Endothelial cell (in vitro differentiated cells): ENCODE measurements around the gene LIG1. TPM values are rescaled to one million over a fixed set of nuclear protein-coding genes. Genes with fewer than 3 reads are reported as not detected.

Experiments used
- DNase-seq: peaks from one replicate; pipeline ENCODE4 v3.0.0; 2021; ENCODE audit warnings: low spot score
- H3K27ac Mint-ChIP-seq: one replicate; pipeline ENCODE4 v1.8.0; 2021; ENCODE audit warnings: mixed read lengths, inconsistent platforms; ENCODE audit not compliant: unreplicated experiment
- H3K27me3 Mint-ChIP-seq: one replicate; pipeline ENCODE4 v1.8.0; 2021; ENCODE audit warnings: mild to moderate bottlenecking, moderate library complexity, mixed read lengths, inconsistent platforms; ENCODE audit not compliant: unreplicated experiment
- H3K36me3 Mint-ChIP-seq: one replicate; pipeline ENCODE4 v1.8.0; 2021; ENCODE audit warnings: mild to moderate bottlenecking, low read depth, mixed read lengths, inconsistent platforms; ENCODE audit not compliant: unreplicated experiment
- H3K4me1 Mint-ChIP-seq: one replicate; pipeline ENCODE4 v1.8.0; 2021; ENCODE audit warnings: mild to moderate bottlenecking, mixed read lengths, inconsistent platforms; ENCODE audit not compliant: unreplicated experiment
- H3K4me3 Mint-ChIP-seq: one replicate; pipeline ENCODE4 v1.8.0; 2021; ENCODE audit warnings: mild to moderate bottlenecking, mixed read lengths, inconsistent platforms; ENCODE audit not compliant: unreplicated experiment
- H3K9me3 Mint-ChIP-seq: one replicate; pipeline ENCODE4 v1.8.0; 2021; ENCODE audit warnings: mixed read lengths, inconsistent platforms; ENCODE audit not compliant: unreplicated experiment
- total RNA-seq: library from RNA; stranded (reverse); fragmentation: NEBNext Ultra II Directional; extraction: Animal tissue kit (Norgen Biotek cat#: 25700); gene quantifications from one replicate; pipeline ENCODE4 v1.2.1, GENCODE V29; 2021; ENCODE audit not compliant: unreplicated experiment
- TF ChIP-seq, protein P1 (sequence below): fragments of 200-600 bp; sonication (generic); IDR thresholded peaks from one replicate; pipeline ENCODE4 v1.5.0; 2021; ENCODE audit warnings: antibody characterized with exemption; ENCODE audit not compliant: unreplicated experiment

LIG1 gene
- total RNA-seq, 1 donor from 2014 or later = 51.5 TPM

DNA sequence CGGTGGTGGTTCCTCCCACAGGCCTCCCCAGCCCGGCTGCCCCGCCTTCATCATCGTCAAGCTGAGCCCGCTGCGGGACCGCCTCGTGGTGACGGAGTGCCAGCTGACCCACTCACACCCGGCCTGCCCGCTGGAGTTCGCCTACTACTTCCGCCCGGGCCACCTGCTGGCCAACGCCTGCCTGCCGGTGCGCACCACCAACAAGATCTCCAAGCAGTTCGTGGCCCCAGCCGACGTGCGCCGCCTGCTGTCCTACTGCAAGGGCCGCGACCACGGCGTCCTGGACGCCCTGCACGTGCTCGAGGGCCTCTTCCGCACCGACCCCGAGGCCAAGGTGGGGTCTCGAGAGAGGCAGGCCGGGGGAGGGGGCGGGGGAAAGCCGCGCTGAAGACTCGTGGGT lies 12.3 kb upstream of the LIG1 start:
- Mint-ChIP-seq H3K36me3 (peaks cover 37% of the 10 kb centered on the region), H3K4me1 (no peaks in the 10 kb centered on the region), H3K27me3 (peaks cover 7% of the 10 kb centered on the region), H3K4me3 (no peak overlapping the region), H3K9me3 (peaks cover 10% of the 10 kb centered on the region), H3K27ac (no peak overlapping the region)
- no peak for DNase-seq
- TF ChIP-seq, protein P1, sequence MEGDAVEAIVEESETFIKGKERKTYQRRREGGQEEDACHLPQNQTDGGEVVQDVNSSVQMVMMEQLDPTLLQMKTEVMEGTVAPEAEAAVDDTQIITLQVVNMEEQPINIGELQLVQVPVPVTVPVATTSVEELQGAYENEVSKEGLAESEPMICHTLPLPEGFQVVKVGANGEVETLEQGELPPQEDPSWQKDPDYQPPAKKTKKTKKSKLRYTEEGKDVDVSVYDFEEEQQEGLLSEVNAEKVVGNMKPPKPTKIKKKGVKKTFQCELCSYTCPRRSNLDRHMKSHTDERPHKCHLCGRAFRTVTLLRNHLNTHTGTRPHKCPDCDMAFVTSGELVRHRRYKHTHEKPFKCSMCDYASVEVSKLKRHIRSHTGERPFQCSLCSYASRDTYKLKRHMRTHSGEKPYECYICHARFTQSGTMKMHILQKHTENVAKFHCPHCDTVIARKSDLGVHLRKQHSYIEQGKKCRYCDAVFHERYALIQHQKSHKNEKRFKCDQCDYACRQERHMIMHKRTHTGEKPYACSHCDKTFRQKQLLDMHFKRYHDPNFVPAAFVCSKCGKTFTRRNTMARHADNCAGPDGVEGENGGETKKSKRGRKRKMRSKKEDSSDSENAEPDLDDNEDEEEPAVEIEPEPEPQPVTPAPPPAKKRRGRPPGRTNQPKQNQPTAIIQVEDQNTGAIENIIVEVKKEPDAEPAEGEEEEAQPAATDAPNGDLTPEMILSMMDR = no peak

DNA sequence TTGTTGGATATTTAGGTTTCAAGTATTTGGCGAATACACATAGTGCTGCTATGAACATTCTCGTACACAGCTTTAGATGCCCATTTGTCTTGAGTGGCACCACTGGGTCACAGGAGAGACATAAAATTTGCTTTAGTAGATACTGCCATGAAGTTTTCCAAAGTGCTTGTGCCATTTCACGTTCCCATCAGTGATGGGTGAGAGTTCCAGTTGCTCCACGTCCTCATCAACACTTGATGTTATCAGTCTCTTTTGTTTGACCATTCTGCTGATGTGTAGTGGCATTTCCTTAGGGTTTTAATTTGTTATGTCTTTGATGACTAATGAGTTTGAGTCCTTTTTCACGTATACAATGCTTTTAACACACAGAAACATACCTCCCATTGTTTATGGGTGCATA lies 11.4 kb upstream of the LIG1 start:
- H3K4me1 Mint-ChIP-seq = no peaks in the 10 kb centered on the region
- H3K4me3 Mint-ChIP-seq = peak overlapping the region; percentile 11
- H3K9me3 Mint-ChIP-seq = peaks cover 10% of the 10 kb centered on the region
- no peak for DNase-seq
- H3K27ac Mint-ChIP-seq = no peak overlapping the region
- H3K36me3 Mint-ChIP-seq = peaks cover 37% of the 10 kb centered on the region
- H3K27me3 Mint-ChIP-seq = peaks cover 7% of the 10 kb centered on the region
- TF ChIP-seq, protein P1 = no peak

DNA sequence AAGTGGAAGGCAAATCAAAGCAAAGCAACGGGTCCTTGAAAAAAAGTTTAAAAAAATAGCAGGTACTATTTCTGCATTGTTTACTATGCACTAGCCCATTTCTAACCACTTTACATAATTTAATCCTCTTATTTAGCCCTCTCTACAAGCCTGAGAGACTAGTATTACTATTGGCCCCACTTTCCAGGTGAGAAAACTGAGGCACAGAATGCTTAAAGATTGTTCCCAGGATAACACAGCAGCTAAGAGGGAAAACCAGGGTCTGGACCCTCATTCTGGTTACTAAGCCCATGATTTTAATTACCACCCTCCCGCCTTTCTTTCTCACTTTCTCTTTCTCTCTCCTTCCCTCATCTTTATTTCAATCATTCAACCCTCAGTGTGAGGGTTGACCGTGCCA lies 6.1 kb upstream of the LIG1 start:
- no peak for DNase-seq
- H3K27ac Mint-ChIP-seq = no peak overlapping the region
- H3K9me3 Mint-ChIP-seq = peaks cover 4% of the 10 kb centered on the region
- H3K36me3 Mint-ChIP-seq = peaks cover 38% of the 10 kb centered on the region
- peaks cover 3% of the 10 kb centered on the region for H3K4me1 Mint-ChIP-seq
- H3K27me3 Mint-ChIP-seq = peaks cover 13% of the 10 kb centered on the region
- peak overlapping the region; percentile 52 for H3K4me3 Mint-ChIP-seq
- TF ChIP-seq, protein P1 = no peak

DNA sequence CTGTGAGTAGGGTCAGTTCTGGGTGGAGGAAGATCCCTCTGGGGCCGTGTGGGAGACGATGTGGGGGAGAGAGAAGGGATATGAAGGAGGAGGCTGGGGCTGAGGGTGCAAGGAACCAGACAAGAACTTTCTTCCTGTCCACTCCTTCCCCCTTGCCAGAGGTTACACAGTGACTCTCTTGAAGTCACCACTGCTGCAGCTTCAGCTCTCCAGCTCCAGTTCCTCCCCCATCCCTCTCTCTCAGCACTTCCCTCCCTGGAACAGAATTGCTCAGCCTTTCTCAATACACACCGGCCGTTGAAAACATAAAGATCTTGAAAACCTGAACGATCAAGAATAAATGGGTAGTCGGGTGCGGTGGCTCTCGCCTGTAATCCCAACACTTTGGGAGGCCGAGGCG lies 5.4 kb upstream of the LIG1 start:
- Mint-ChIP-seq H3K36me3 (peaks cover 38% of the 10 kb centered on the region), H3K9me3 (no peaks in the 10 kb centered on the region), H3K27ac (no peak overlapping the region), H3K4me3 (peak overlapping the region; percentile 34), H3K27me3 (peaks cover 14% of the 10 kb centered on the region), H3K4me1 (peaks cover 8% of the 10 kb centered on the region)
- TF ChIP-seq, protein P1 = no peak
- DNase-seq = no peak

DNA sequence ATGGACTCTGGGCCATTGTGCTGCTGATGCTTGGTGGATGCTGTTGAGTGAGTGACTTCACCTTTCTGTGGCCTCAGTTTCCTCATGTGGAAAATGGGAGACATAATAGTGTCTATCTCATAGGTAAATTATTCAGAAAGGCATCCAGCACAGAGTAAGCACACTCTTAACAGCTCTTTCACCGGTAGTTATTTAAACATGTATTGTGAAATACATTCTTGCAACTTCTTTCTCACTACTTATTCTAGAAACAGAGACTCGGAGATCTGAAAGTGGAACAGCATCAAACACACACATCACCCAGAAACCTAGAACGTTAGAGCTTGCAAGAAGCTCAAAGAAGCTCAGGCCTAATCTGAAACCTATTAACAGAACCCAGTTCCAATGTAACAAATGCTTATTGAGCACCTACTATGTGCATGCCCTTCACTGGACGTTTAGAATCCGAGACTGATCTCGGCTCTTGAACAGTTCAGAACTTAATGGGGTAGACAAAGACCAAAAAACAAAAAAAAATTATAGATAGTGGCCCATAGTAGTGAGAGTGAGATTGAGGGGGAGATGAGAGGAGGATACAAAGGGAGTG lies 4.4 kb upstream of the LIG1 start:
- H3K27me3 Mint-ChIP-seq = peaks cover 12% of the 10 kb centered on the region
- TF ChIP-seq, protein P1 = no peak
- H3K4me3 Mint-ChIP-seq = peak overlapping the region; percentile 34
- no peak overlapping the region for H3K27ac Mint-ChIP-seq
- no peaks in the 10 kb centered on the region for H3K9me3 Mint-ChIP-seq
- H3K4me1 Mint-ChIP-seq = peaks cover 8% of the 10 kb centered on the region
- DNase-seq = no peak
- H3K36me3 Mint-ChIP-seq = peaks cover 34% of the 10 kb centered on the region
